OCI-LY3 (cell line): ENCODE data around the gene HOXB1.

Experiments used
- EZH2phosphoT487 ChIP-seq: fragments of 200-600 bp; shearing (Covaris generic); IDR thresholded peaks from 2 replicates; pipeline ENCODE4 v1.6.1; 2018; ENCODE audit warnings: antibody characterized with exemption, mixed run types, low read depth
- TF ChIP-seq, protein P1 (sequence below): fragments of 200-600, 300-600 bp; sonication (generic); IDR thresholded peaks from 2 replicates; pipeline ENCODE4 v1.5.1; 2014; ENCODE audit warnings: antibody characterized with exemption, low read length, low read depth

GRCh38 chr17:48523010-48523409 lies 7.8 kb downstream of the HOXB1 start:
- TF ChIP-seq, protein P1, sequence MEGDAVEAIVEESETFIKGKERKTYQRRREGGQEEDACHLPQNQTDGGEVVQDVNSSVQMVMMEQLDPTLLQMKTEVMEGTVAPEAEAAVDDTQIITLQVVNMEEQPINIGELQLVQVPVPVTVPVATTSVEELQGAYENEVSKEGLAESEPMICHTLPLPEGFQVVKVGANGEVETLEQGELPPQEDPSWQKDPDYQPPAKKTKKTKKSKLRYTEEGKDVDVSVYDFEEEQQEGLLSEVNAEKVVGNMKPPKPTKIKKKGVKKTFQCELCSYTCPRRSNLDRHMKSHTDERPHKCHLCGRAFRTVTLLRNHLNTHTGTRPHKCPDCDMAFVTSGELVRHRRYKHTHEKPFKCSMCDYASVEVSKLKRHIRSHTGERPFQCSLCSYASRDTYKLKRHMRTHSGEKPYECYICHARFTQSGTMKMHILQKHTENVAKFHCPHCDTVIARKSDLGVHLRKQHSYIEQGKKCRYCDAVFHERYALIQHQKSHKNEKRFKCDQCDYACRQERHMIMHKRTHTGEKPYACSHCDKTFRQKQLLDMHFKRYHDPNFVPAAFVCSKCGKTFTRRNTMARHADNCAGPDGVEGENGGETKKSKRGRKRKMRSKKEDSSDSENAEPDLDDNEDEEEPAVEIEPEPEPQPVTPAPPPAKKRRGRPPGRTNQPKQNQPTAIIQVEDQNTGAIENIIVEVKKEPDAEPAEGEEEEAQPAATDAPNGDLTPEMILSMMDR, result peak; percentile 41
- no peak for TF ChIP-seq EZH2phosphoT487
